H1 (cell line): ENCODE measurements around the gene SOX8. TPM values are rescaled to one million over a fixed set of nuclear protein-coding genes. Genes with fewer than 3 reads are reported as not detected.

ENCODE experiments used
- CTCF ChIA-PET: fragments of 300-600 bp; sonication (Branson Sonifier 250); formaldehyde crosslinking; loops from one replicate; lab custom pipeline; 2021; ENCODE audit not compliant: partially characterized antibody; lab: Charles Lee
- POLR2A ChIA-PET: fragments of 300-600 bp; sonication (Branson Sonifier 250); formaldehyde crosslinking; loops from one replicate; lab custom pipeline; 2021; ENCODE audit warnings: inconsistent platforms; ENCODE audit not compliant: partially characterized antibody; lab: Charles Lee
- DNase-seq, 2 experiments: peaks; one replicate each; pipeline versions ENCODE4 v3.0.0 to v3.0.0-alpha.2; 2010 to 2022; ENCODE audit warnings: low spot score in 2 of 2, low read depth in 1 of 2, mixed read lengths in 1 of 2
- FAIRE-seq: peaks from 2 replicates; lab custom pipeline; 2011; peaks lifted over from hg19 to GRCh38; lab: Jason Lieb, UNC
- H2AFZ ChIP-seq: 2 replicates; pipeline ENCODE4 v1.8.1; 2012; ENCODE audit warnings: low read length, inconsistent platforms
- H2AK5ac ChIP-seq: 2 replicates; pipeline ENCODE4 v1.6.1; 2013; ENCODE audit warnings: low read depth, low read length
- H2BK120ac ChIP-seq: replicated peaks from 2 replicates; pipeline ENCODE3; 2013; ENCODE audit warnings: low read depth, low read length, inconsistent platforms
- H2BK12ac ChIP-seq: 2 replicates; pipeline ENCODE4 v1.6.1; 2013; ENCODE audit warnings: low read depth, low read length
- H2BK15ac ChIP-seq: 2 replicates; pipeline ENCODE4 v1.6.1; 2013; ENCODE audit warnings: low read length
- H2BK20ac ChIP-seq: 2 replicates; pipeline ENCODE4 v1.6.1; 2013; ENCODE audit warnings: low read length
- H2BK5ac ChIP-seq: 2 replicates; pipeline ENCODE4 v1.6.1; 2013; ENCODE audit warnings: low read depth, low read length
- H3K14ac ChIP-seq: 2 replicates; pipeline ENCODE4 v1.6.1; 2013; ENCODE audit warnings: inconsistent platforms; ENCODE audit not compliant: insufficient read length
- H3K18ac ChIP-seq: 2 replicates; pipeline ENCODE4 v1.6.1; 2013; ENCODE audit warnings: low read length; ENCODE audit errors: extremely low read depth
- H3K23ac ChIP-seq: 2 replicates; pipeline ENCODE4 v1.6.1; 2013; ENCODE audit warnings: inconsistent platforms; ENCODE audit not compliant: insufficient read length
- H3K23me2 ChIP-seq: 2 replicates; pipeline ENCODE4 v1.6.1; 2013; ENCODE audit warnings: low read depth, low read length
- H3K27ac ChIP-seq: 2 replicates; pipeline ENCODE4 v1.6.1; 2011; ENCODE audit warnings: low read depth, low read length, inconsistent platforms
- H3K27me3 ChIP-seq, 4 experiments: replicated peaks in 1 of 4; 1 replicate in 1 of 4; 2 replicates in 3 of 4; pipeline versions ENCODE4 v1.6.1 to v1.8.1; 2011 to 2013; ENCODE audit warnings: low read length in 3 of 4, mild to moderate bottlenecking in 3 of 4, inconsistent platforms in 2 of 4, mixed read lengths in 2 of 4, moderate library complexity in 1 of 4; ENCODE audit not compliant: control insufficient read depth in 3 of 4, insufficient read depth in 3 of 4; ENCODE audit errors: extremely low read depth in 1 of 4
- H3K36me3 ChIP-seq, 4 experiments: 2 replicates each; pipeline versions ENCODE4 v1.6.1 to v1.8.1; 2011 to 2013; ENCODE audit warnings: mild to moderate bottlenecking in 4 of 4, low read length in 3 of 4, moderate library complexity in 2 of 4, control low read depth in 1 of 4, inconsistent platforms in 1 of 4; ENCODE audit not compliant: insufficient read depth in 4 of 4, control insufficient read depth in 2 of 4
- H3K4ac ChIP-seq: replicated peaks from 2 replicates; pipeline ENCODE3; 2013; ENCODE audit warnings: low read length, low read depth, mixed read lengths, inconsistent platforms; ENCODE audit not compliant: insufficient read length
- H3K4me1 ChIP-seq, 4 experiments: replicated peaks in 1 of 4; 1 replicate in 1 of 4; 2 replicates in 3 of 4; pipeline versions ENCODE4 v1.6.1 to v1.8.1; 2011 to 2013; ENCODE audit warnings: low read length in 3 of 4, inconsistent platforms in 2 of 4, mixed read lengths in 1 of 4; ENCODE audit not compliant: insufficient read depth in 4 of 4, control insufficient read depth in 3 of 4
- H3K4me2 ChIP-seq, 2 experiments: 2 replicates each; pipeline versions ENCODE4 v1.6.1 to v1.8.1; 2011 to 2013; ENCODE audit warnings: low read depth in 2 of 2, low read length in 2 of 2, control low read depth in 1 of 2, inconsistent platforms in 1 of 2, mild to moderate bottlenecking in 1 of 2; ENCODE audit not compliant: insufficient read depth in 1 of 2
- H3K4me3 ChIP-seq, 4 experiments: fragments of 200-600, 300-600 bp in 1 of 4; sonication (generic), shearing (Covaris generic), sonication (Bioruptor Twin) in 1 of 4; 2 replicates each; pipeline versions ENCODE4 v1.5.1 to v1.8.1; 2011 to 2016; ENCODE audit warnings: low read length in 4 of 4, low read depth in 3 of 4, control low read depth in 2 of 4, inconsistent platforms in 2 of 4, mild to moderate bottlenecking in 2 of 4, mixed read lengths in 1 of 4, moderate library complexity in 1 of 4; ENCODE audit not compliant: insufficient read depth in 2 of 4; ENCODE audit errors: extremely low read depth in 1 of 4
- H3K56ac ChIP-seq: replicated peaks from 2 replicates; pipeline ENCODE3; 2013; ENCODE audit warnings: low read depth, mild to moderate bottlenecking, mixed read lengths, low read length, inconsistent platforms; ENCODE audit not compliant: insufficient read length
- H3K79me1 ChIP-seq: 2 replicates; pipeline ENCODE4 v1.6.1; 2013; ENCODE audit warnings: low read depth, low read length, control low read depth
- H3K79me2 ChIP-seq, 2 experiments: 2 replicates each; pipeline versions ENCODE4 v1.6.1 to v1.8.1; 2012 to 2013; ENCODE audit warnings: low read length in 2 of 2, mild to moderate bottlenecking in 2 of 2, inconsistent platforms in 1 of 2; ENCODE audit not compliant: insufficient read depth in 2 of 2, control insufficient read depth in 1 of 2
- H3K9ac ChIP-seq, 4 experiments: replicated peaks in 1 of 4; 1 replicate in 1 of 4; 2 replicates in 3 of 4; pipeline versions ENCODE4 v1.6.1 to v1.8.1; 2011 to 2013; ENCODE audit warnings: low read depth in 3 of 4, low read length in 3 of 4, control low read depth in 2 of 4, mild to moderate bottlenecking in 2 of 4, moderate library complexity in 2 of 4, inconsistent platforms in 1 of 4; ENCODE audit errors: extremely low read depth in 1 of 4
- H3K9me3 ChIP-seq, 2 experiments: 2 replicates each; pipeline versions ENCODE4 v1.6.1 to v1.8.1; 2012 to 2013; ENCODE audit warnings: mild to moderate bottlenecking in 2 of 2, moderate library complexity in 2 of 2, control low read depth in 1 of 2, inconsistent platforms in 1 of 2, low read depth in 1 of 2, low read length in 1 of 2, mixed read lengths in 1 of 2; ENCODE audit not compliant: insufficient read depth in 2 of 2
- H4K20me1 ChIP-seq, 2 experiments: replicated peaks in 1 of 2; 2 replicates each; pipeline versions ENCODE3 to v1.8.1; 2011 to 2013; ENCODE audit warnings: inconsistent platforms in 2 of 2, low read length in 2 of 2, mild to moderate bottlenecking in 1 of 2; ENCODE audit not compliant: insufficient read depth in 2 of 2, control insufficient read depth in 1 of 2
- H4K5ac ChIP-seq: 2 replicates; pipeline ENCODE4 v1.6.1; 2013; ENCODE audit warnings: low read length, low read depth, mixed read lengths, inconsistent platforms; ENCODE audit not compliant: insufficient read length
- H4K8ac ChIP-seq: 2 replicates; pipeline ENCODE4 v1.8.0; 2013; ENCODE audit warnings: mild to moderate bottlenecking, moderate library complexity, low read length, inconsistent platforms; ENCODE audit not compliant: insufficient read depth; ENCODE audit errors: extremely low read depth
- H4K91ac ChIP-seq: replicated peaks from 2 replicates; pipeline ENCODE3; 2013; ENCODE audit warnings: low read length, mixed read lengths, inconsistent platforms; ENCODE audit not compliant: insufficient read length
- CBX5 ChIP-seq: fragments of 300-800, 300-1000 bp; sonication (generic); IDR thresholded peaks from 2 replicates; pipeline ENCODE4 v1.7.1; 2016; ENCODE audit warnings: antibody characterized with exemption, low read length, low read depth
- GABPA ChIP-seq: IDR thresholded peaks from 2 replicates; pipeline ENCODE4 v1.6.1; 2011; ENCODE audit warnings: mild to moderate bottlenecking, low read length, moderate library complexity, borderline replicate concordance; ENCODE audit not compliant: insufficient read depth
- HDAC6 ChIP-seq: IDR thresholded peaks from one replicate; pipeline ENCODE4 v1.7.1; 2012; ENCODE audit warnings: low read depth, mild to moderate bottlenecking, inconsistent platforms, low read length, moderate library complexity
- MAX ChIP-seq: IDR thresholded peaks from 2 replicates; pipeline ENCODE4 v1.6.1; 2012; ENCODE audit warnings: inconsistent platforms
- NRF1 ChIP-seq: IDR thresholded peaks from 2 replicates; pipeline ENCODE4 v1.6.1; 2011; ENCODE audit warnings: mild to moderate bottlenecking, low read depth, low read length, improper control_type of control experiment
- POU5F1 ChIP-seq: IDR thresholded peaks from 2 replicates; pipeline ENCODE4 v1.6.1; 2011; ENCODE audit warnings: low read depth, mild to moderate bottlenecking, low read length, moderate library complexity
- RFX5 ChIP-seq: IDR thresholded peaks from 2 replicates; pipeline ENCODE4 v1.6.1; 2011; ENCODE audit warnings: low read depth, low read length, improper control_type of control experiment, borderline replicate concordance
- SAP30 ChIP-seq: fragments of 300-600 bp; sonication (generic); IDR thresholded peaks from 2 replicates; pipeline ENCODE4 v1.7.1; 2012; ENCODE audit warnings: low read length, moderate library complexity, mild to moderate bottlenecking, inconsistent platforms; ENCODE audit not compliant: insufficient read depth, insufficient replicate concordance
- SP2 ChIP-seq: IDR thresholded peaks from 2 replicates; pipeline ENCODE4 v1.6.1; 2012; ENCODE audit warnings: mild to moderate bottlenecking, low read length, inconsistent platforms
- SP4 ChIP-seq: IDR thresholded peaks from 2 replicates; pipeline ENCODE4 v1.6.1; 2012; ENCODE audit warnings: low read length, inconsistent platforms
- SRF ChIP-seq: IDR thresholded peaks from 2 replicates; pipeline ENCODE4 v1.6.1; 2011; ENCODE audit warnings: mild to moderate bottlenecking, low read depth, low read length, moderate library complexity
- WGBS, 2 experiments: shearing (Covaris generic) in 1 of 2; methylation state at CpG; one replicate each; pipeline versions ENCODE4 v1.1.6 to v1.1.7; 2013 to 2015; ENCODE audit warnings: low lambda C conversion rate in 2 of 2, mixed read lengths in 2 of 2, inconsistent platforms in 1 of 2, low coverage in 1 of 2, missing lambda C conversion rate in 1 of 2; ENCODE audit not compliant: insufficient replicate concordance in 2 of 2, insufficient coverage in 1 of 2, insufficient read length in 1 of 2; ENCODE audit errors: extremely low coverage in 1 of 2, missing lambda C conversion rate in 1 of 2; 5-methylcytosine and 5-hydroxymethylcytosine counted together
- polyA plus RNA-seq, 7 experiments: library from polyadenylated mRNA; depleted of rRNA in 3 of 7; stranded (reverse) in 5 of 7; unstranded in 2 of 7; fragments of >200 nt in 5 of 7; fragments of 200-250 nt in 2 of 7; gene quantifications; 1 replicate in 5 of 7; 2 replicates in 1 of 7; 4 replicates in 1 of 7; pipeline versions ENCODE4 v1.2.1 to v1.2.3, GENCODE V29; 2011 to 2013; ENCODE audit warnings: missing spikeins in 2 of 7, mixed read lengths in 2 of 7
- total RNA-seq: library from RNA; stranded (reverse); fragmentation: NEBNext Ultra II Directional; extraction: Animal tissue kit (Norgen Biotek cat#: 25700); gene quantifications from 2 replicates; pipeline ENCODE4 v1.2.1, GENCODE V29; 2021

The SOX8 gene
- total and polyA plus RNA-seq, 2 of the 8 experiments (the other 6 are each of a cell fraction or from before 2014, with no cell fraction given): 2.2 to 5.7 TPM

GRCh38 chr16:1019231-1020090 is 37.9 kb downstream of the SOX8 start:
- no peaks in the 10 kb centered on the region for H3K79me2 ChIP-seq
- no peaks in the 10 kb centered on the region for H3K36me3 ChIP-seq
- CTCF ChIA-PET: interaction anchor here (0.6 kb wide), 1 partner anchor 19 kb away, joined by 3 read pairs; no protein-coding TSS in a partner anchor
- no peaks in the 10 kb centered on the region for H3K9me3 ChIP-seq
- H3K23ac ChIP-seq: no peak overlapping the region
- no peak overlapping the region for H4K91ac ChIP-seq
- H4K20me1 ChIP-seq: no peaks in the 10 kb centered on the region
- H3K18ac ChIP-seq: no peak overlapping the region
- no peak overlapping the region for H3K4me3 ChIP-seq
- no peak overlapping the region; the same call in 1 of the 2 replicates for H4K8ac ChIP-seq
- H2AFZ ChIP-seq: no peak overlapping the region
- no peak overlapping the region for H3K4me2 ChIP-seq
- H2BK12ac ChIP-seq: no peak overlapping the region
- no peak overlapping the region for H4K5ac ChIP-seq
- no peak overlapping the region for H3K9ac ChIP-seq
- H3K27me3 ChIP-seq: no peaks in the 10 kb centered on the region; a peak in 1 of 7 replicates
- FAIRE-seq (no peak), DNase-seq (no peak)
- TF ChIP-seq NRF1 (no peak), GABPA (no peak), CBX5 (no peak), SP4 (no peak), RFX5 (no peak), POU5F1 (no peak), SAP30 (no peak), SP2 (no peak), SRF (no peak), MAX (no peak), HDAC6 (no peak)
- no peak overlapping the region for H2BK15ac ChIP-seq
- H2AK5ac ChIP-seq: no peak overlapping the region
- no peaks in the 10 kb centered on the region for H3K79me1 ChIP-seq
- no peaks in the 10 kb centered on the region for H3K23me2 ChIP-seq
- H2BK20ac ChIP-seq: no peak overlapping the region
- no peak overlapping the region for H2BK120ac ChIP-seq
- no peak overlapping the region for H3K14ac ChIP-seq
- no peak overlapping the region for H3K27ac ChIP-seq
- H3K56ac ChIP-seq: no peak overlapping the region
- no peaks in the 10 kb centered on the region for H3K4me1 ChIP-seq
- no peak overlapping the region for H2BK5ac ChIP-seq
- POLR2A ChIA-PET: no interaction called here
- H3K4ac ChIP-seq: no peak overlapping the region
- WGBS, 2 experiments: 92% methylated on average over 54 of the region's 66 CpGs; no CpG with 5 or more reads in 1 of the 2 experiments
